Activated T-helper 9 cell treated with anti-CD3 and anti-CD28 coated beads, Interleukin-2, amount 50 U/mL, for 16 hours (primary cell): ENCODE data around the gene TMEM143.
"Not testable (repeated sequence)": the region's sequence is repeated elsewhere in the genome, so short reads cannot be mapped to it uniquely, and the experiment has no call there.

Experiments used
- DNase-seq: peaks from one replicate; pipeline ENCODE4 v3.0.0-alpha.2; 2020; ENCODE audit warnings: low read depth

Gene TMEM143

GRCh38 chr19:48363810-48364597, at the start of gene TMEM143, which contains the start of gene SYNGR4:
TMEM143 (minus strand) TSS chr19:48363940; CDS start chr19:48363920, 20 bp downstream.
SYNGR4 (plus strand) TSS chr19:48364367; CDS start chr19:48365843, 1,476 bp downstream.
- peak; percentile 97 for DNase-seq

GRCh38 chr19:48405850-48406249, 42.1 kb upstream of the TMEM143 start:
- DNase-seq, result no peak

- DNase-seq, result no peak
Measured at GRCh38 chr19:48405010-48405659, 41.4 kb upstream of the TMEM143 start.

- DNase-seq, result no peak
Measured at GRCh38 chr19:48403606-48404005, 39.9 kb upstream of the TMEM143 start.

DNA sequence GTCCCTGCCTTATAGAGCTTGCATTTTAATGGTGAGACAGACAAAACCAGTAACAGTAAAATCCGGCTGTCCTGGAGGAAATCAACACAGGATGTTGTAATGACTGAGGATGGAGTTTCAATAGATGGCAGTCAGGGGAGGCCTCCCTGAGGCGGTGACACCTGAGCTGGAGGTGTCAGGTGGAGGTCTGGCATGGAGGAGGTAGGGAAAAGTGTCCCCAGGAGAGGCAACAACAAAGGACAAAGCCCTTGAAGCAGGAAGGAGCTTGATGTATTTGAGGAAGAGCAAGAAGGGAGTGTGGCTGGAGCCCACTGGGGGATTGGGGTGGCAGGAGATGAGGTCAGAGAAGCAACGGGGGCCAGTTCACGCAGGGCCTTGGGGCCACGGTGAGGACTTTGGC, 37.5 kb upstream of the TMEM143 start:
- DNase-seq, result no peak

GRCh38 chr19:48400018-48400742, 36.4 kb upstream of the TMEM143 start:
- DNase-seq, result no peak

- peak; percentile 77 for DNase-seq
Measured at GRCh38 chr19:48398375-48399235, 34.9 kb upstream of the TMEM143 start.

GRCh38 chr19:48398102-48398374, 34.3 kb upstream of the TMEM143 start:
- no peak for DNase-seq

DNA sequence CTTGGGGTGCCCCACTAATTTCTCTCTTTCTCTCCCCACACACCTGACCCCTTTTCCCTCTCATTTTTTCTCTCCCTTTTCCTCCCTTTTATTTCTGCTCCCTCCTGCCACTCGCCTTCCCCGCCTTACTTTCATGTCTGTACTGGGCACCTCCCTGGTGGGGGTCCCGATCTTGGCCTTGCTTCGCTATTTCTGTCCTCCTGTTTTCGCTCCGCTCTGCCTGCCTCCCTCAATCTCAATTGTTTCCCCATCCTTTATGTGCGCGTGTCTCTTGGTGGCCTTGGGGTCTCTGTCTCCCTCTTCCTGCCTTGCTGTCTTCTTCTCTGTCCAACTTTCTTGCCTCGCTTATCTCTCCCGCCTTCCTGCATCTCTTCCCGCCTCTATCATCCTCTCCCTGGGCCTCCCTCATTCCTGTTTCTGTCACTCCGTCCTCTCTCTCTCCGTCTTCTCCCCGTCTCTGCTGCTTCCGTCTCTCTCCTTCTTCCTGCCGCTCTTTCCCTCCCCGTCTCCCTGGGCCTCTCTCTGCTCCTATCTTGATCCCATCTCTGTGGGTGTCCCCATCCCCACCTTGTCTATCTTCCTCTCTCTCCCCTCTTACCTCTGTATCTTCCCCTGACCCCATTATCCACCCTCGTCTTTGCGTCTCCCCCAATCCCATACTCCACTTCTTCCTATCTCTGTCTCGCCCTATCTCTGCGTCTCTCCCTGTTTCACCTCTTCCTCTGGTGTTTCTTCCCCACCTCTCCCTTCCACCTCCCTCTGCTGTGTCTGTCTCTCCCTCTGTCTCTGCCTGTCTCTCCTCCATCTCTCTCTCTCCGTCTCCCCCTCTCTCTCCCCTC, 33.7 kb upstream of the TMEM143 start:
- DNase-seq, result no peak

- DNase-seq, result no peak
Measured at GRCh38 chr19:48396824-48397176, 33.1 kb upstream of the TMEM143 start.

- DNase-seq, result no peak
Measured at GRCh38 chr19:48396016-48396823, 32.5 kb upstream of the TMEM143 start.

GRCh38 chr19:48395499-48395898, 31.8 kb upstream of the TMEM143 start:
- DNase-seq, result no peak

- no peak for DNase-seq
Measured at GRCh38 chr19:48395170-48395455, 31.4 kb upstream of the TMEM143 start.

- no peak for DNase-seq
Measured at GRCh38 chr19:48394331-48395169, 30.8 kb upstream of the TMEM143 start.

DNA sequence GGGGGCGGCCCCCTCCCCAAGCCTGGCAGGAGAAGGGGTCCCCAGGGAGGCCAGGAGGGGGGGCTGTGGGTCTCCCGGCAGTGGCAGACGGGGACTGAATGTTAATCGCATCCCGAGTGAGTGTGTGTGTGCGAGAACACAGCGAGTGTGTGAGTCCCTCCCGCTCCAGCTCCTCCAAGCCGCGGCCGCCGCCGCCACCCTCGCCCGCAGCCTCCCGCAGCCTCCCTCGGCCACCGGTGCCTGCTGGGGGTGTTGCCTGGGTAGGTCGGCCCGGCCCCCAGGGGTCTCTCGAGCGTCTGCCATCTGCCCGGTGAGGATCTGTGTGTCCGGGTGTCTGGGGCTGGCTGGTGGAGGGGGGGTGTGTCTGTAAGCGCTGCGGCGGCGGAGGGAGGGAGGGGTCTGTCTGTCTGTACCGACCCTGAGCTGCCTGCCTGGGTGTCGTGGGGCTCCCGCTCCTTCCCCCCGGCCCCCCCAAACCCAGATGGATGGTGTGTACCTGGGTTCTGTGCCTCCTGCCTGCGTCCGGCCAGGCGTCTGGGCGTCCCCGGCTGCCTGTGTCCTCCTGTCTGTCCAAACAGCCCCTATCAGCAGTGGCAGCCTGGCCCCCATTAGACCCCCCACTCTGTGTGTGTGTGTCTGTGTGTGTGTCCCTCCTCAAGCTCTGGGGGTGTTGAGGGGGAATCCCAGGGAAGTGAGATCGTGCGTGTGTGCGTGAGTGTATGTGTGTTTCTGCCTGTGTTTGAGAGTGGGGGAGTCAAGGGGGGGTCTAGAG, 30.0 kb upstream of the TMEM143 start, which contains the start of gene GRIN2D:
TSS of gene GRIN2D (plus strand) at position 110 of the 772 bp plus-strand sequence. CDS start 4,725 bp downstream, outside the sequence.
- no peak for DNase-seq

GRCh38 chr19:48392860-48393558, 29.3 kb upstream of the TMEM143 start:
- DNase-seq, result no peak

DNA sequence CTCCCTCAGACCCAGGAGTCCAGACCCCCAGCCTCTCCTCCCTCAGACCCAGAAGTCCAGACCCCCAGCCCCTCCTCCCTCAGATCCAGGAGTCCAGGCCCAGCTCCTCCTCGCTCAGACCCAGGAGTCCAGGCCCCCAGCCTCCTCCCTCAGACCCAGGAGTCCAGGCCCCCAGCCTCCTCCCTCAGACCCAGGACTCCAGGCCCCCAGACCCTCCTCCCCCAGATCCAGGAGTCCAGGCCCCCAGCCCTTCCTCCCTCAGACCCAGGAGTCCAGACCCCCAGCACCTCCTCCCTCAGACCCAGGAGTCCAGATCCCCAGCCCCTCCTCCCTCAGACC, 28.2 kb upstream of the TMEM143 start:
- not testable (repeated sequence) for DNase-seq
